NCI-H69 (cell line): ENCODE results near the gene KRT6B.
A peak's percentile ranks its signal among the peaks of the same experiment; 100 is the strongest.
"Not testable (repeated sequence)": the region's sequence is repeated elsewhere in the genome, so short reads cannot be mapped to it uniquely, and the experiment has no call there.

Source experiments
- DNase-seq: peaks from one replicate; lab custom pipeline; 2025; lab: John Stamatoyannopoulos, UW

KRT6B gene

GRCh38 chr12:52469853-52470252 is 17.9 kb upstream of the KRT6B start:
- no peak for DNase-seq

GRCh38 chr12:52464897-52465296 is 13.0 kb upstream of the KRT6B start:
- DNase-seq = no peak

- DNase-seq = no peak
These were observed 9.7 kb upstream of the KRT6B start for GRCh38 chr12:52461693-52462092.

- DNase-seq = no peak
These were observed 6.9 kb upstream of the KRT6B start for GRCh38 chr12:52458861-52459260.

- DNase-seq = no peak
These were observed 3.9 kb upstream of the KRT6B start for GRCh38 chr12:52455821-52456220.

- no peak for DNase-seq
These were observed 2.7 kb upstream of the KRT6B start for GRCh38 chr12:52454411-52455201.

- DNase-seq = no peak
These were observed 3.7 kb downstream of the KRT6B start for GRCh38 chr12:52448228-52448627.

GRCh38 chr12:52447196-52447595 is 4.8 kb downstream of the KRT6B start:
- DNase-seq = not testable (repeated sequence)

GRCh38 chr12:52446367-52447045 is 5.4 kb downstream of the KRT6B start:
- DNase-seq = no peak

GRCh38 chr12:52445876-52446275 is 6.1 kb downstream of the KRT6B start:
- no peak for DNase-seq

GRCh38 chr12:52444647-52445595 is 7.0 kb downstream of the KRT6B start:
- no peak for DNase-seq

GRCh38 chr12:52443966-52444365 is 8.0 kb downstream of the KRT6B start:
- no peak for DNase-seq

GRCh38 chr12:52442600-52443061 is 9.3 kb downstream of the KRT6B start:
- peak; percentile 47 for DNase-seq

- peak; percentile 37 for DNase-seq
These were observed 10.5 kb downstream of the KRT6B start for GRCh38 chr12:52441320-52441911.

GRCh38 chr12:52440821-52441319 is 11.1 kb downstream of the KRT6B start:
- no peak for DNase-seq

GRCh38 chr12:52439845-52440244 is 12.1 kb downstream of the KRT6B start:
- no peak for DNase-seq

GRCh38 chr12:52439420-52439819 is 12.5 kb downstream of the KRT6B start:
- DNase-seq = no peak

- DNase-seq = peak; percentile 27
These were observed 13.3 kb downstream of the KRT6B start for GRCh38 chr12:52438305-52439301.

GRCh38 chr12:52437508-52437907 is 14.4 kb downstream of the KRT6B start:
- DNase-seq = peak; percentile 20

- DNase-seq = no peak
These were observed 15.0 kb downstream of the KRT6B start for GRCh38 chr12:52436828-52437474.
